Left cardiac atrium (tissue), 4 donors: ENCODE results near the gene MAP1S. TPM values are rescaled to one million over a fixed set of nuclear protein-coding genes. Genes with fewer than 3 reads are reported as not detected.
"Not testable (repeated sequence)": the region's sequence is repeated elsewhere in the genome, so short reads cannot be mapped to it uniquely, and the experiment has no call there.

Experiments
- ATAC-seq, 2 donors: fragments of 200-7000 bp; cut with Tn5 transposase; one replicate each; pipeline ENCODE4 v1.9.1; 2020; ENCODE audit warnings: mild to moderate bottlenecking in 2 of 2, moderate library complexity in 2 of 2
- DNase-seq: peaks from one replicate; pipeline ENCODE4 v3.0.0-alpha.2; 2020
- intact Hi-C, 2 donors: fragments of 100-400 bp; cut with DNase I; formaldehyde crosslinking; loops; one replicate each; pipeline versions ENCODE4 v1.14.1 to v1.15.1; 2022 to 2023
- total RNA-seq, 2 donors: library from RNA; stranded (reverse); fragmentation: NEBNext Ultra II Directional; extraction: Animal tissue kit (Norgen Biotek cat#: 25700); gene quantifications; one replicate each; pipeline ENCODE4 v1.2.1, GENCODE V29; 2021
- donor health status: DM: no; HTN: yes; CAD: no.
- donor health status: DM: no; HTN: yes; CAD: no; lungs with severe emphysema.
- donor health status: DM: yes; HTN: yes; CAD: no.
- donor health status: Dilated cardiomyopathy.

The MAP1S gene
- total RNA-seq, 2 donors from 2014 or later, result 33.6 to 40.8 TPM

- intact Hi-C loops, result no loop called here
- ATAC-seq, result peak in 1 of 2 donors; percentile 50
- no peak for DNase-seq
These were observed 36.8 kb downstream of the MAP1S start for GRCh38 chr19:17755977-17756670.

- intact Hi-C loops, result no loop called here
- ATAC-seq (peak; percentile 94), DNase-seq (peak; percentile 63)
These were observed 37.8 kb downstream of the MAP1S start for GRCh38 chr19:17757125-17757524.

GRCh38 chr19:17758515-17758914, 39.2 kb downstream of the MAP1S start:
- intact Hi-C loops, result no loop called here
- ATAC-seq, result no peak
- no peak for DNase-seq

GRCh38 chr19:17761148-17761547, 41.9 kb downstream of the MAP1S start:
- no peak for DNase-seq
- no peak for ATAC-seq
- intact Hi-C loops, result no loop called here

GRCh38 chr19:17762505-17763229, 43.4 kb downstream of the MAP1S start:
- ATAC-seq, result no peak
- no peak for DNase-seq
- intact Hi-C loops, result no loop called here

- intact Hi-C loops, result no loop called here
- DNase-seq (no peak), ATAC-seq (no peak)
These were observed 45.1 kb downstream of the MAP1S start for GRCh38 chr19:17764348-17764747.

- peak; percentile 62 for DNase-seq
- peak; percentile 55 to 68 for ATAC-seq
- intact Hi-C loops, result loop anchor here in 1 of 2 donors (5.0 kb wide), 1 partner anchor 228 kb away; no protein-coding TSS in a partner anchor
These were observed 45.9 kb downstream of the MAP1S start for GRCh38 chr19:17765069-17765618.

GRCh38 chr19:17766543-17767131, 47.4 kb downstream of the MAP1S start:
- intact Hi-C loops, result loop anchor here in 1 of 2 donors (2.0 to 5.0 kb wide), 2 partner anchors 62 to 229 kb away; no protein-coding TSS in a partner anchor
- peak; percentile 87 for DNase-seq
- peak; percentile 88 for ATAC-seq

- intact Hi-C loops, result loop anchor here in 1 of 2 donors (2.0 to 5.0 kb wide), 2 partner anchors 63 to 230 kb away; no protein-coding TSS in a partner anchor
- DNase-seq (no peak), ATAC-seq (no peak)
These were observed 48.3 kb downstream of the MAP1S start for GRCh38 chr19:17767559-17767958.

GRCh38 chr19:17770613-17771012, 51.3 kb downstream of the MAP1S start:
- DNase-seq, result no peak
- ATAC-seq, result no peak
- intact Hi-C loops, result no loop called here

- intact Hi-C loops, result no loop called here
- DNase-seq (no peak), ATAC-seq (no peak)
These were observed 52.9 kb downstream of the MAP1S start for GRCh38 chr19:17772172-17772571.

GRCh38 chr19:17775245-17775927, 56.1 kb downstream of the MAP1S start:
- DNase-seq, result no peak

GRCh38 chr19:17775991-17776803, 56.9 kb downstream of the MAP1S start:
- DNase-seq (no peak), ATAC-seq (peak in 1 of 2 donors; percentile 61)
- intact Hi-C loops, result no loop called here

More at GRCh38 chr19:17775245-17775927, 56.1 kb downstream of the MAP1S start:
- intact Hi-C loops, result no loop called here
- ATAC-seq, result no peak

GRCh38 chr19:17777840-17778239, 58.6 kb downstream of the MAP1S start:
- ATAC-seq, intact Hi-C loops, DNase-seq: not testable (repeated sequence)

GRCh38 chr19:17778251-17778967, 59.1 kb downstream of the MAP1S start:
- intact Hi-C loops, result no loop called here
- DNase-seq (peak; percentile 65), ATAC-seq (peak; percentile 69 to 74)

- ATAC-seq (peak; percentile 10 to 42), DNase-seq (peak; percentile 47)
- intact Hi-C loops, result no loop called here
These were observed 60.0 kb downstream of the MAP1S start for GRCh38 chr19:17778968-17779929.
